GM23338 (cell line): Measurements from ENCODE around the gene NCSTN. TPM values are rescaled to one million over a fixed set of nuclear protein-coding genes. Genes with fewer than 3 reads are reported as not detected.

ENCODE experiments used
- ATAC-seq: fragments of 200-7000 bp; cut with Tn5 transposase; 3 replicates; pipeline ENCODE4 v1.9.1; 2020
- DNase-seq: peaks from one replicate; pipeline ENCODE4 v3.0.0-alpha.2; 2015; ENCODE audit warnings: low spot score
- H2AFZ ChIP-seq: fragments of 200-600 bp; sonication (generic); 2 replicates; pipeline ENCODE4 v1.8.0; 2016; ENCODE audit warnings: antibody characterized with exemption, mild to moderate bottlenecking, moderate library complexity
- H3F3A ChIP-seq: fragments of 200-600 bp; sonication (generic); replicated peaks from 2 replicates; pipeline ENCODE4 v1.8.0; 2017; ENCODE audit warnings: antibody characterized with exemption, mixed run types, low read depth
- H3K27ac ChIP-seq: fragments of 200-600 bp; sonication (generic); 2 replicates; pipeline ENCODE4 v1.6.1; 2016; ENCODE audit warnings: low read depth
- H3K27me3 ChIP-seq: fragments of 200-600 bp; sonication (generic); 2 replicates; pipeline ENCODE4 v1.8.0; 2016; ENCODE audit warnings: mild to moderate bottlenecking, mixed run types, moderate library complexity; ENCODE audit not compliant: insufficient read depth
- H3K36me3 ChIP-seq: fragments of 200-600 bp; sonication (generic); 2 replicates; pipeline ENCODE4 v1.8.0; 2016; ENCODE audit warnings: mild to moderate bottlenecking; ENCODE audit not compliant: insufficient read depth
- H3K4me1 ChIP-seq: fragments of 200-600 bp; sonication (generic); 2 replicates; pipeline ENCODE4 v1.8.0; 2016; ENCODE audit warnings: mild to moderate bottlenecking, moderate library complexity; ENCODE audit not compliant: insufficient read depth
- H3K4me2 ChIP-seq: fragments of 200-600 bp; sonication (generic); 2 replicates; pipeline ENCODE4 v1.7.1; 2017; ENCODE audit warnings: mixed run types
- H3K4me3 ChIP-seq: fragments of 200-600 bp; sonication (generic); 2 replicates; pipeline ENCODE4 v1.6.1; 2016; ENCODE audit warnings: mixed run types
- H3K79me2 ChIP-seq: fragments of 200-600 bp; sonication (generic); replicated peaks from 2 replicates; pipeline ENCODE4 v1.8.0; 2017; ENCODE audit warnings: mild to moderate bottlenecking; ENCODE audit not compliant: insufficient read depth
- H3K9me2 ChIP-seq: fragments of 200-600 bp; sonication (generic); 2 replicates; pipeline ENCODE4 v1.8.0; 2017; ENCODE audit not compliant: insufficient read depth
- H4K20me1 ChIP-seq: fragments of 200-600 bp; sonication (generic); replicated peaks from 2 replicates; pipeline ENCODE4 v1.8.0; 2017; ENCODE audit warnings: mild to moderate bottlenecking; ENCODE audit not compliant: insufficient read depth
- H3K27ac Mint-ChIP-seq: 2 replicates; pipeline ENCODE4 v1.8.0; 2020; ENCODE audit warnings: inconsistent platforms, mild to moderate bottlenecking, moderate library complexity, mixed read lengths
- H3K27me3 Mint-ChIP-seq: 3 replicates; pipeline ENCODE4 v1.8.0; 2022; ENCODE audit warnings: low read depth, mild to moderate bottlenecking, moderate library complexity, mixed read lengths, inconsistent platforms; ENCODE audit not compliant: insufficient read depth, poor library complexity
- H3K36me3 Mint-ChIP-seq: 3 replicates; pipeline ENCODE4 v1.8.0; 2021; ENCODE audit warnings: low read depth, mild to moderate bottlenecking, inconsistent platforms, moderate library complexity, mixed read lengths
- H3K4me1 Mint-ChIP-seq: 3 replicates; pipeline ENCODE4 v1.8.0; 2020; ENCODE audit warnings: mild to moderate bottlenecking, inconsistent platforms, mixed read lengths
- H3K4me3 Mint-ChIP-seq: 3 replicates; pipeline ENCODE4 v1.8.0; 2021; ENCODE audit warnings: moderate library complexity, mild to moderate bottlenecking, inconsistent platforms, mixed read lengths
- H3K9me3 Mint-ChIP-seq: 3 replicates; pipeline ENCODE4 v1.8.0; 2020; ENCODE audit warnings: moderate library complexity, mild to moderate bottlenecking, inconsistent platforms, mixed read lengths
- CREB1 ChIP-seq: fragments of 250-450 bp; sonication (Bioruptor Pico); IDR thresholded peaks from 2 replicates; pipeline ENCODE4 v1.5.0; 2020; ENCODE audit warnings: low read depth, mild to moderate bottlenecking, moderate library complexity
- CTCF ChIP-seq, 2 experiments: fragments of 200-600 bp in 1 of 2; sonication (generic) in 1 of 2; conservative IDR thresholded peaks; 2 replicates each; pipeline versions ENCODE4 v1.5.1 to v1.6.1; 2016 to 2017; ENCODE audit warnings: antibody characterized with exemption in 2 of 2, low read depth in 2 of 2, mild to moderate bottlenecking in 2 of 2, moderate library complexity in 1 of 2
- ETS1 ChIP-seq: IDR thresholded peaks from 2 replicates; pipeline ENCODE4 v1.6.1; 2016; ENCODE audit warnings: antibody characterized with exemption
- EZH2 ChIP-seq: fragments of 200-600 bp; sonication (generic); IDR thresholded peaks from one replicate; pipeline ENCODE4 v1.8.0; 2017; ENCODE audit warnings: antibody characterized with exemption, mild to moderate bottlenecking, low read depth; ENCODE audit not compliant: unreplicated experiment
- EZH2phosphoT487 ChIP-seq: fragments of 200-600 bp; sonication (generic); IDR thresholded peaks from one replicate; pipeline ENCODE4 v1.8.1; 2018; ENCODE audit warnings: antibody characterized with exemption; ENCODE audit not compliant: unreplicated experiment
- JUNB ChIP-seq: IDR thresholded peaks from one replicate; pipeline ENCODE4 v1.6.1; 2016; ENCODE audit warnings: antibody characterized with exemption; ENCODE audit not compliant: unreplicated experiment
- NANOG ChIP-seq: IDR thresholded peaks from 2 replicates; pipeline ENCODE4 v1.6.1; 2016; ENCODE audit warnings: antibody characterized with exemption, borderline replicate concordance
- POLR2AphosphoS5 ChIP-seq: IDR thresholded peaks from 2 replicates; pipeline ENCODE4 v1.6.1; 2016; ENCODE audit warnings: antibody characterized with exemption, low read depth
- STAT1 ChIP-seq: IDR thresholded peaks from one replicate; pipeline ENCODE4 v1.6.1; 2016; ENCODE audit warnings: antibody characterized with exemption; ENCODE audit not compliant: unreplicated experiment
- ZNF114 ChIP-seq: fragments of 250-450 bp; sonication (Bioruptor Pico); IDR thresholded peaks from 2 replicates; pipeline ENCODE4 v1.5.0; 2020; ENCODE audit warnings: mild to moderate bottlenecking, moderate library complexity
- ZNF331 ChIP-seq: fragments of 250-450 bp; sonication (Bioruptor Pico); IDR thresholded peaks from 2 replicates; pipeline ENCODE4 v1.5.0; 2020; ENCODE audit warnings: low read depth, mild to moderate bottlenecking, moderate library complexity
- ZNF462 ChIP-seq: fragments of 250-450 bp; sonication (Bioruptor Pico); IDR thresholded peaks from 2 replicates; pipeline ENCODE4 v1.5.0; 2020; ENCODE audit warnings: mild to moderate bottlenecking, moderate library complexity
- polyA plus RNA-seq: library from polyadenylated mRNA; unstranded; fragments of >200 nt; fragmentation: Nextera tagmentation; extraction: Ambion mirVana; gene quantifications from 2 replicates; pipeline ENCODE4 v1.2.1, GENCODE V29; 2016
- total RNA-seq: library from RNA; depleted of rRNA; stranded (reverse); fragments of >200 nt; shearing (Covaris generic); gene quantifications from 2 replicates; pipeline ENCODE4 v1.2.3, GENCODE V29; 2014
- TF ChIP-seq, protein P1 (sequence below): IDR thresholded peaks from one replicate; pipeline ENCODE4 v1.6.1; 2018; ENCODE audit warnings: antibody characterized with exemption; ENCODE audit not compliant: unreplicated experiment

Gene NCSTN
- total and polyA plus RNA-seq, 2 experiments from 2014 or later = 36.0 to 45.9 TPM

- H3K27me3 ChIP-seq = no peaks in the 10 kb centered on the region
- no peak overlapping the region for H3K4me3 ChIP-seq
- ATAC-seq (no peak), DNase-seq (no peak)
- TF ChIP-seq POLR2AphosphoS5 (no peak), NANOG (no peak), EZH2 (no peak), CREB1 (CRISPR knock-in tag) (no peak), JUNB (no peak), ETS1 (no peak), ZNF462 (no peak), ZNF331 (no peak), ZNF114 (CRISPR knock-in tag) (no peak), CTCF (conservative IDR thresholded peaks at IDR 0.05; ENCODE audit: low read depth in 2 of 2) (no peak), EZH2phosphoT487 (no peak), STAT1 (no peak)
- TF ChIP-seq, protein P1, sequence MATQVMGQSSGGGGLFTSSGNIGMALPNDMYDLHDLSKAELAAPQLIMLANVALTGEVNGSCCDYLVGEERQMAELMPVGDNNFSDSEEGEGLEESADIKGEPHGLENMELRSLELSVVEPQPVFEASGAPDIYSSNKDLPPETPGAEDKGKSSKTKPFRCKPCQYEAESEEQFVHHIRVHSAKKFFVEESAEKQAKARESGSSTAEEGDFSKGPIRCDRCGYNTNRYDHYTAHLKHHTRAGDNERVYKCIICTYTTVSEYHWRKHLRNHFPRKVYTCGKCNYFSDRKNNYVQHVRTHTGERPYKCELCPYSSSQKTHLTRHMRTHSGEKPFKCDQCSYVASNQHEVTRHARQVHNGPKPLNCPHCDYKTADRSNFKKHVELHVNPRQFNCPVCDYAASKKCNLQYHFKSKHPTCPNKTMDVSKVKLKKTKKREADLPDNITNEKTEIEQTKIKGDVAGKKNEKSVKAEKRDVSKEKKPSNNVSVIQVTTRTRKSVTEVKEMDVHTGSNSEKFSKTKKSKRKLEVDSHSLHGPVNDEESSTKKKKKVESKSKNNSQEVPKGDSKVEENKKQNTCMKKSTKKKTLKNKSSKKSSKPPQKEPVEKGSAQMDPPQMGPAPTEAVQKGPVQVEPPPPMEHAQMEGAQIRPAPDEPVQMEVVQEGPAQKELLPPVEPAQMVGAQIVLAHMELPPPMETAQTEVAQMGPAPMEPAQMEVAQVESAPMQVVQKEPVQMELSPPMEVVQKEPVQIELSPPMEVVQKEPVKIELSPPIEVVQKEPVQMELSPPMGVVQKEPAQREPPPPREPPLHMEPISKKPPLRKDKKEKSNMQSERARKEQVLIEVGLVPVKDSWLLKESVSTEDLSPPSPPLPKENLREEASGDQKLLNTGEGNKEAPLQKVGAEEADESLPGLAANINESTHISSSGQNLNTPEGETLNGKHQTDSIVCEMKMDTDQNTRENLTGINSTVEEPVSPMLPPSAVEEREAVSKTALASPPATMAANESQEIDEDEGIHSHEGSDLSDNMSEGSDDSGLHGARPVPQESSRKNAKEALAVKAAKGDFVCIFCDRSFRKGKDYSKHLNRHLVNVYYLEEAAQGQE = no peak
- peaks cover 37% of the 10 kb centered on the region for H3K4me1 Mint-ChIP-seq
- no peaks in the 10 kb centered on the region for H3K79me2 ChIP-seq
- no peaks in the 10 kb centered on the region for H3F3A ChIP-seq
- peaks cover 11% of the 10 kb centered on the region for H3K27me3 Mint-ChIP-seq
- H3K4me2 ChIP-seq = no peak overlapping the region
- H3K4me3 Mint-ChIP-seq = no peak overlapping the region
- H3K27ac Mint-ChIP-seq = no peak overlapping the region
- peaks cover 18% of the 10 kb centered on the region for H3K36me3 ChIP-seq
- H3K9me2 ChIP-seq = no peaks in the 10 kb centered on the region
- H2AFZ ChIP-seq = no peak overlapping the region
- no peak overlapping the region; the same call in 1 of the 2 replicates for H3K27ac ChIP-seq
- peaks cover 20% of the 10 kb centered on the region for H3K4me1 ChIP-seq
- no peaks in the 10 kb centered on the region for H4K20me1 ChIP-seq
- H3K9me3 Mint-ChIP-seq = no peaks in the 10 kb centered on the region
- peaks cover 54% of the 10 kb centered on the region for H3K36me3 Mint-ChIP-seq
Observed at GRCh38 chr1:160360227-160360695, 17.1 kb downstream of the NCSTN start.
